ENCODE measurements around the gene CYB561A3.

- TF ChIP-seq CTCF (IDR thresholded peaks at IDR 0.05) (no peak), EZH2 (IDR thresholded peaks at IDR 0.05) (no peak)
Observed at GRCh38 chr11:61364012-61364675, 2.5 kb upstream of the CYB561A3 start.
